Calu3 (cell line): ENCODE data around the gene ACKR3. TPM values are rescaled to one million over a fixed set of nuclear protein-coding genes. Genes with fewer than 3 reads are reported as not detected.

Source experiments
- BruUV-seq: library from RNA; stranded (reverse); fragments of 400-500 nt; replicated peaks from 2 replicates; lab custom pipeline; 2021; lab: Mats Ljungman, UMichigan
- CTCF ChIA-PET: fragments of 300-600 bp; sonication (Branson Sonifier 250); formaldehyde crosslinking; loops from one replicate; lab custom pipeline; 2022; ENCODE audit warnings: antibody characterized with exemption; lab: Charles Lee
- DNase-seq: peaks from one replicate; pipeline ENCODE4 v3.0.0; 2022
- H3K27ac Mint-ChIP-seq: one replicate; pipeline ENCODE4 v1.8.0; 2022; ENCODE audit warnings: mixed read lengths; ENCODE audit not compliant: unreplicated experiment
- H3K27me3 Mint-ChIP-seq: one replicate; pipeline ENCODE4 v1.8.0; 2022; ENCODE audit warnings: mixed read lengths; ENCODE audit not compliant: unreplicated experiment
- H3K36me3 Mint-ChIP-seq: one replicate; pipeline ENCODE4 v1.8.0; 2022; ENCODE audit warnings: mild to moderate bottlenecking, moderate library complexity, mixed read lengths; ENCODE audit not compliant: insufficient read depth, unreplicated experiment
- H3K4me1 Mint-ChIP-seq: one replicate; pipeline ENCODE4 v1.8.0; 2022; ENCODE audit warnings: mild to moderate bottlenecking, low read depth, mixed read lengths; ENCODE audit not compliant: unreplicated experiment
- H3K4me3 Mint-ChIP-seq: one replicate; pipeline ENCODE4 v1.8.0; 2022; ENCODE audit warnings: mild to moderate bottlenecking, low read depth, moderate library complexity, mixed read lengths; ENCODE audit not compliant: unreplicated experiment
- H3K9me3 Mint-ChIP-seq: one replicate; pipeline ENCODE4 v1.8.0; 2022; ENCODE audit warnings: low read depth, mixed read lengths; ENCODE audit not compliant: unreplicated experiment
- intact Hi-C: fragments of 100-400 bp; cut with micrococcal nuclease; formaldehyde crosslinking; loops from one replicate; pipeline ENCODE4 v1.10.0; 2022; ENCODE audit not compliant: unreplicated experiment
- total RNA-seq: library from RNA; stranded (reverse); gene quantifications from 2 replicates; pipeline ENCODE4 v1.2.3, GENCODE V29; 2022
- TF ChIP-seq, protein P1 (sequence below): fragments of 200-600 bp; IDR thresholded peaks from one replicate; pipeline ENCODE4 v1.8.0; 2022; ENCODE audit warnings: antibody characterized with exemption; ENCODE audit not compliant: unreplicated experiment

ACKR3 gene
- total RNA-seq, 1 experiment from 2014 or later = 8.8 TPM

GRCh38 chr2:236627841-236628240 is 58.2 kb downstream of the ACKR3 start:
- no peaks in the 10 kb centered on the region for H3K4me1 Mint-ChIP-seq
- no peak overlapping the region for H3K4me3 Mint-ChIP-seq
- no TSS peak for BruUV-seq
- CTCF ChIA-PET = no interaction called here
- no peaks in the 10 kb centered on the region for H3K36me3 Mint-ChIP-seq
- TF ChIP-seq, protein P1, sequence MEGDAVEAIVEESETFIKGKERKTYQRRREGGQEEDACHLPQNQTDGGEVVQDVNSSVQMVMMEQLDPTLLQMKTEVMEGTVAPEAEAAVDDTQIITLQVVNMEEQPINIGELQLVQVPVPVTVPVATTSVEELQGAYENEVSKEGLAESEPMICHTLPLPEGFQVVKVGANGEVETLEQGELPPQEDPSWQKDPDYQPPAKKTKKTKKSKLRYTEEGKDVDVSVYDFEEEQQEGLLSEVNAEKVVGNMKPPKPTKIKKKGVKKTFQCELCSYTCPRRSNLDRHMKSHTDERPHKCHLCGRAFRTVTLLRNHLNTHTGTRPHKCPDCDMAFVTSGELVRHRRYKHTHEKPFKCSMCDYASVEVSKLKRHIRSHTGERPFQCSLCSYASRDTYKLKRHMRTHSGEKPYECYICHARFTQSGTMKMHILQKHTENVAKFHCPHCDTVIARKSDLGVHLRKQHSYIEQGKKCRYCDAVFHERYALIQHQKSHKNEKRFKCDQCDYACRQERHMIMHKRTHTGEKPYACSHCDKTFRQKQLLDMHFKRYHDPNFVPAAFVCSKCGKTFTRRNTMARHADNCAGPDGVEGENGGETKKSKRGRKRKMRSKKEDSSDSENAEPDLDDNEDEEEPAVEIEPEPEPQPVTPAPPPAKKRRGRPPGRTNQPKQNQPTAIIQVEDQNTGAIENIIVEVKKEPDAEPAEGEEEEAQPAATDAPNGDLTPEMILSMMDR = no peak
- no peak overlapping the region for H3K27ac Mint-ChIP-seq
- intact Hi-C loops = no loop called here
- H3K27me3 Mint-ChIP-seq = peaks cover 77% of the 10 kb centered on the region
- DNase-seq = no peak
- H3K9me3 Mint-ChIP-seq = no peaks in the 10 kb centered on the region

GRCh38 chr2:236628256-236628901 is 58.8 kb downstream of the ACKR3 start:
- H3K27ac Mint-ChIP-seq = no peak overlapping the region
- CTCF ChIA-PET = no interaction called here
- H3K27me3 Mint-ChIP-seq = peaks cover 79% of the 10 kb centered on the region
- BruUV-seq = no TSS peak
- no peaks in the 10 kb centered on the region for H3K36me3 Mint-ChIP-seq
- H3K9me3 Mint-ChIP-seq = no peaks in the 10 kb centered on the region
- H3K4me3 Mint-ChIP-seq = no peak overlapping the region
- TF ChIP-seq, protein P1 = no peak
- no peak for DNase-seq
- intact Hi-C loops = no loop called here
- no peaks in the 10 kb centered on the region for H3K4me1 Mint-ChIP-seq

GRCh38 chr2:236628981-236629605 is 59.5 kb downstream of the ACKR3 start:
- H3K27me3 Mint-ChIP-seq = peaks cover 79% of the 10 kb centered on the region
- BruUV-seq = no TSS peak
- H3K36me3 Mint-ChIP-seq = no peaks in the 10 kb centered on the region
- intact Hi-C loops = no loop called here
- no peaks in the 10 kb centered on the region for H3K4me1 Mint-ChIP-seq
- CTCF ChIA-PET = no interaction called here
- no peaks in the 10 kb centered on the region for H3K9me3 Mint-ChIP-seq
- no peak for DNase-seq
- H3K27ac Mint-ChIP-seq = no peak overlapping the region
- TF ChIP-seq, protein P1 = no peak
- no peak overlapping the region for H3K4me3 Mint-ChIP-seq

DNA sequence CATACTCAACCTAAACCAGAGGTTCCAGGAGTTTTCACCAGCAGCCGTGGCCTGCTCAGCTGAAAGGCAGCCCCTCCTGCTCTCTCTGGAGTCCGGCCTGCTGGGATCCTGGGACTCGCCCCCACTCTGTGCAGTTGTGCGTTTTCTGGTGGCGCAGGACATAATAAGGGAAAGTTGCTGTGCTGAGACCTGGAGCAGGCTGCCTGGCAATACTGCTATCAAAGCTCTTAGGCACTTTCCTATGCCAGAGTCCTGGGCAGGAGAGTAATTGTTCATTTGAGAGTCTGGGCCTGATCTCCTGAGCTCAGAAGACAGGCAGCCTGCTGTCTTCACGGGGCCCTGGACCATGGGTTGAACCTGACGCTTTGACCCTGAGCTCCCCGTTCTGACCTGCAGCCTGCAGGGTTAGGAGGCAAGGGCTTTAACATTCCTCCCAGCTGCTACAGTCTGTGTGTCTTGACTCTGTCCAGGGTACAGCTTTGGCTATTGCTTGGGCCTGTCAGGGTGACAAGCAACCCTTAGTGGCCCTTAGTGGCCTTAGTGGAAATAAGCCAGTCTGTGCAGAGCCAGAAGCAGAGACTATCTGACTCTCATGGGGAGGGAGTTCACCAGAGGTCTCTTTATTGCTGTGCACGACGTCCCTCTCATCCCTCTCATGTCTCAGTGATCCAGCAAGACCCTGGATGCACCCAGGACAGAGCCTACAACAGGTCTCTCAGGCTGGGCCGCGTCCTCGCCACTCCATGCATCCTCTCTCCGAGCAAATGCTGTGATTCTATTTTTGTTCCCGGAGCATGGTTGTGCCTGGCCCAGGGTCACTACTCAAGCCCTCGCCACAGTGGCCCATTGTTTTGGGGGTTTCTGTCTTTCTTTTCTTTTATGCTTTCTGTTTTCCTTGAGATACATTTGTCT is 60.6 kb downstream of the ACKR3 start:
- H3K4me1 Mint-ChIP-seq = no peaks in the 10 kb centered on the region
- TF ChIP-seq, protein P1 = no peak
- no peaks in the 10 kb centered on the region for H3K36me3 Mint-ChIP-seq
- intact Hi-C loops = no loop called here
- H3K9me3 Mint-ChIP-seq = no peaks in the 10 kb centered on the region
- no peak overlapping the region for H3K4me3 Mint-ChIP-seq
- no TSS peak for BruUV-seq
- H3K27ac Mint-ChIP-seq = no peak overlapping the region
- DNase-seq = no peak
- CTCF ChIA-PET = interaction anchor here (0.6 kb wide), 1 partner anchor 335 kb away, joined by 4 read pairs; no protein-coding TSS in a partner anchor
- peaks cover 73% of the 10 kb centered on the region for H3K27me3 Mint-ChIP-seq
